Endothelial cell of umbilical vein (primary cell): ENCODE results near the gene MYCL. TPM values are rescaled to one million over a fixed set of nuclear protein-coding genes. Genes with fewer than 3 reads are reported as not detected.

Source experiments
- BruUV-seq: library from RNA; stranded (reverse); fragments of 400-500 nt; replicated peaks from 2 replicates; lab custom pipeline; 2021; lab: Mats Ljungman, UMichigan
- CTCF ChIA-PET: fragments of 300-600, 350-600 bp; sonication (Branson Sonifier 250); formaldehyde crosslinking; loops from one replicate; lab custom pipeline; 2021; ENCODE audit warnings: antibody characterized with exemption, inconsistent platforms; lab: Charles Lee
- POLR2A ChIA-PET: fragments of 300-600, 350-600 bp; sonication (Branson Sonifier 250); formaldehyde crosslinking; loops from one replicate; lab custom pipeline; 2021; ENCODE audit warnings: antibody characterized with exemption, inconsistent platforms; lab: Charles Lee
- DNase-seq: peaks from one replicate; pipeline ENCODE4 v3.0.0-alpha.2; 2011; ENCODE audit warnings: low read depth, low spot score
- FAIRE-seq: peaks from 2 replicates; lab custom pipeline; 2011; peaks lifted over from hg19 to GRCh38; lab: Jason Lieb, UNC
- H2AFZ ChIP-seq: 2 replicates; pipeline ENCODE4 v1.6.0; 2012; ENCODE audit warnings: low read depth, low read length, control low read depth, inconsistent platforms
- H3K27ac ChIP-seq: 2 replicates; pipeline ENCODE4 v1.5.1; 2011; ENCODE audit warnings: low read depth, mild to moderate bottlenecking, control low read depth, low read length, moderate library complexity; ENCODE audit not compliant: insufficient read depth
- H3K27me3 ChIP-seq, 2 experiments: 2 replicates each; pipeline versions ENCODE4 v1.6.0 to v1.6.1; 2011; ENCODE audit warnings: low read length in 2 of 2, mixed read lengths in 1 of 2; ENCODE audit not compliant: control insufficient read depth in 2 of 2, insufficient read depth in 2 of 2
- H3K36me3 ChIP-seq, 2 experiments: 2 replicates in 1 of 2; 3 replicates in 1 of 2; pipeline ENCODE4 v1.5.1; 2011; ENCODE audit warnings: low read length in 2 of 2, mild to moderate bottlenecking in 1 of 2, moderate library complexity in 1 of 2; ENCODE audit not compliant: control insufficient read depth in 2 of 2, insufficient read depth in 2 of 2; ENCODE audit errors: extremely low read depth in 1 of 2
- H3K4me1 ChIP-seq: 3 replicates; pipeline ENCODE4 v1.5.1; 2011; ENCODE audit warnings: mild to moderate bottlenecking, low read length; ENCODE audit not compliant: control insufficient read depth, insufficient read depth; ENCODE audit errors: extremely low read depth
- H3K4me2 ChIP-seq: 2 replicates; pipeline ENCODE4 v1.6.1; 2011; ENCODE audit warnings: low read length, control low read depth, mixed read lengths; ENCODE audit not compliant: insufficient read depth
- H3K4me3 ChIP-seq, 3 experiments: fragments of 200-600 bp in 1 of 3; sonication (generic), shearing (Covaris generic) in 1 of 3; replicated peaks in 1 of 3; 2 replicates each; pipeline ENCODE4 v1.5.1; 2011 to 2016; ENCODE audit warnings: control low read depth in 3 of 3, low read length in 3 of 3, mild to moderate bottlenecking in 2 of 3, inconsistent platforms in 1 of 3, low read depth in 1 of 3, moderate library complexity in 1 of 3; ENCODE audit not compliant: insufficient read depth in 1 of 3
- H3K79me2 ChIP-seq: 2 replicates; pipeline ENCODE4 v1.6.0; 2012; ENCODE audit warnings: low read length, inconsistent platforms; ENCODE audit not compliant: control insufficient read depth, insufficient read depth
- H3K9ac ChIP-seq: replicated peaks from 2 replicates; pipeline ENCODE3; 2011; ENCODE audit warnings: low read length, control low read depth; ENCODE audit not compliant: insufficient read depth; ENCODE audit errors: extremely low read depth
- H3K9me1 ChIP-seq: replicated peaks from 3 replicates; pipeline ENCODE4 v1.6.0; 2011; ENCODE audit warnings: mild to moderate bottlenecking, low read length; ENCODE audit not compliant: control insufficient read depth, insufficient read depth; ENCODE audit errors: extremely low read depth
- H3K9me3 ChIP-seq: replicated peaks from 2 replicates; pipeline ENCODE4 v1.5.1; 2012; ENCODE audit warnings: low read length, inconsistent platforms; ENCODE audit not compliant: control insufficient read depth, insufficient read depth
- H4K20me1 ChIP-seq: replicated peaks from 2 replicates; pipeline ENCODE3; 2011; ENCODE audit warnings: mild to moderate bottlenecking, low read length; ENCODE audit not compliant: control insufficient read depth, insufficient read depth; ENCODE audit errors: extremely low read depth
- CTCF ChIP-seq, 2 donors: IDR thresholded peaks; 1 replicate in 1 of 2; 2 replicates in 1 of 2; pipeline ENCODE4 v1.5.1; 2011; ENCODE audit warnings: low read length in 2 of 2, mild to moderate bottlenecking in 2 of 2, moderate library complexity in 2 of 2, control low read depth in 1 of 2, inconsistent platforms in 1 of 2, low read depth in 1 of 2; ENCODE audit not compliant: insufficient read depth in 1 of 2; ENCODE audit errors: extremely low read depth in 1 of 2
- EZH2 ChIP-seq: IDR thresholded peaks from 2 replicates; pipeline ENCODE4 v1.6.1; 2012; ENCODE audit warnings: borderline replicate concordance, low read depth, mild to moderate bottlenecking, moderate library complexity, low read length, inconsistent platforms; ENCODE audit not compliant: severe bottlenecking
- FOS ChIP-seq: IDR thresholded peaks from 2 replicates; pipeline ENCODE4 v1.6.1; 2011; ENCODE audit warnings: mild to moderate bottlenecking, low read length, moderate library complexity, borderline replicate concordance; ENCODE audit not compliant: insufficient read depth
- GATA2 ChIP-seq: IDR thresholded peaks from 2 replicates; pipeline ENCODE4 v1.7.0; 2011; ENCODE audit warnings: low read depth, mild to moderate bottlenecking, moderate library complexity, mixed read lengths, low read length; ENCODE audit not compliant: insufficient read length, insufficient read depth
- JUN ChIP-seq: IDR thresholded peaks from 2 replicates; pipeline ENCODE4 v1.6.1; 2011; ENCODE audit warnings: borderline replicate concordance, low read depth; ENCODE audit not compliant: insufficient read length, insufficient read depth
- MAX ChIP-seq: IDR thresholded peaks from 2 replicates; pipeline ENCODE4 v1.6.1; 2011; ENCODE audit not compliant: insufficient read depth, insufficient read length
- MYC ChIP-seq: IDR thresholded peaks from one replicate; pipeline ENCODE4 v1.6.1; 2011; ENCODE audit warnings: mild to moderate bottlenecking, low read depth, low read length
- POLR2A ChIP-seq: IDR thresholded peaks from 2 replicates; pipeline ENCODE4 v1.6.1; 2012; ENCODE audit warnings: low read depth, mild to moderate bottlenecking, control low read depth, low read length
- POLR2AphosphoS5 ChIP-seq: IDR thresholded peaks from 2 replicates; pipeline ENCODE4 v1.6.1; 2012; ENCODE audit warnings: low read depth, mild to moderate bottlenecking, control low read depth, low read length, moderate library complexity; ENCODE audit not compliant: insufficient read depth
- dilution Hi-C: fragments of 300-500 bp; cut with MboI; formaldehyde crosslinking; loops from one replicate; pipeline ENCODE4 v1.15.0; 2019; ENCODE audit warnings: low sequenced_read_pairs; ENCODE audit not compliant: extremely low pct_ligation_motif_present
- intact Hi-C: fragments of 100-400 bp; cut with micrococcal nuclease; formaldehyde crosslinking; loops from one replicate; pipeline ENCODE4 v1.10.0; 2022
- polyA plus RNA-seq, 4 experiments: library from polyadenylated mRNA; depleted of rRNA in 3 of 4; stranded (reverse) in 3 of 4; unstranded in 1 of 4; fragments of >200 nt; gene quantifications; 2 replicates each; pipeline versions ENCODE4 v1.2.1 to v1.2.3, GENCODE V29; 2011 to 2012; ENCODE audit warnings: missing spikeins in 1 of 4
- total RNA-seq: library from RNA; stranded (reverse); gene quantifications from 2 replicates; pipeline ENCODE4 v1.2.3, GENCODE V29; 2021

Gene MYCL
- total and polyA plus RNA-seq, 2 donors (not counting 3 experiments of a cell fraction or from before 2014, with no cell fraction given): 1.3 to 2.1 TPM

DNA sequence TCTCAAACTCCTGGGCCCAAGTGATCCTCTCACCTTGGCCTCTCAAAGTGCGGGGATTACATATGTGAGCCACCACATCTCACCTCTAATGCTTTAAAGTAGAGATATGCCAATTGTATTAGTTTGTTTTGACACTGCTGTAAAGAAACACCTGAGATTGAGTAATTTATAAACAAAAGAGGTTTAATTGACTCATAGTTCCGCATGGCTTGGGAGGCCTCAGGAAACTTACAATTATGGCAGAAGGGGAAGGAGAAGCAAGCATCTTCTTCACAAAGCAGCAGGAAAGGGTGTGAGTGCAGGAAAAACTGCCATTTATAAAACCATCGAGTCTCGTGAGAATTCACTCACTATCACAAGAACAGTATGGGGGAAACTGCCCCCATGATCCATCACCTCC, 3.5 kb upstream of the MYCL start:
- intact Hi-C loops: no loop called here
- Histone ChIP-seq H3K36me3 (no peaks in the 10 kb centered on the region), H3K4me1 (no peaks in the 10 kb centered on the region), H3K27ac (no peak overlapping the region), H3K9me3 (no peaks in the 10 kb centered on the region), H3K9ac (no peak overlapping the region), H3K9me1 (no peaks in the 10 kb centered on the region), H3K4me2 (no peak overlapping the region), H3K4me3 (no peak overlapping the region), H2AFZ (no peak overlapping the region), H3K27me3 (peaks cover 11 to 25% of the 10 kb centered on the region in 2 experiments), H4K20me1 (no peaks in the 10 kb centered on the region), H3K79me2 (no peaks in the 10 kb centered on the region)
- dilution Hi-C loops: no loop called here
- TF ChIP-seq POLR2A (no peak), MYC (no peak), CTCF (IDR thresholded peaks at IDR 0.05; ENCODE audit: extremely low read depth in 1 of 2, insufficient read depth in 1 of 2, low read depth in 1 of 2, low read length in 2 of 2) (no peak), EZH2 (no peak), FOS (no peak), MAX (no peak), JUN (no peak), GATA2 (no peak), POLR2AphosphoS5 (no peak)
- DNase-seq (no peak), FAIRE-seq (no peak)
- no TSS peak for BruUV-seq
- CTCF ChIA-PET: interaction anchor here (1.4 kb wide), 1 partner anchor 127 kb away, joined by 3 read pairs; no protein-coding TSS in a partner anchor
- POLR2A ChIA-PET: no interaction called here
